ENCODE measurements around the gene IMPDH2. TPM values are rescaled to one million over a fixed set of nuclear protein-coding genes. Genes with fewer than 3 reads are reported as not detected.

The IMPDH2 gene
- total RNA-seq: 312 and 352 TPM in 2 replicates

GRCh38 chr3:49028673-49029562 lies at the start of gene IMPDH2:
Gene IMPDH2, minus strand, starts transcription at chr3:49029398. Its CDS starts 48 bp downstream, at chr3:49029350.

GRCh38 chr3:49021813-49022687 lies 7.1 kb downstream of the IMPDH2 start, which contains the start of gene NDUFAF3:
Gene NDUFAF3, plus strand, starts transcription at chr3:49022121. Its CDS starts 24 bp downstream, at chr3:49022145.

GRCh38 chr3:49017971-49018706 lies 11.1 kb downstream of the IMPDH2 start, which contains the start of gene DALRD3:
Gene DALRD3, minus strand, starts transcription at chr3:49018580. Its CDS starts 16 bp downstream, at chr3:49018564.

GRCh38 chr3:49007068-49007770 lies 22.0 kb downstream of the IMPDH2 start, which contains the start of gene WDR6:
Gene WDR6, plus strand, starts transcription at chr3:49007391. Its CDS starts 41 bp downstream, at chr3:49007432.

GRCh38 chr3:48989796-48990635 lies 39.2 kb downstream of the IMPDH2 start, which contains the start of gene P4HTM:
Gene P4HTM, plus strand, starts transcription at chr3:48990241. Its CDS starts 16 bp downstream, at chr3:48990257.

Other genes with a start within 250 kb of the IMPDH2 start
- gene PRKAR2A, start 181.5 kb downstream of the IMPDH2 start, total RNA-seq: 30.2 and 82.2 TPM in 2 replicates
- gene SLC25A20, start 130.5 kb downstream of the IMPDH2 start, total RNA-seq: 19.9 and 21.8 TPM in 2 replicates
- gene ARIH2, start 110.6 kb downstream of the IMPDH2 start, total RNA-seq: 82.4 and 92.6 TPM in 2 replicates
- 24.6 and 42.4 TPM in 2 replicates for gene P4HTM, start 39.2 kb downstream of the IMPDH2 start, total RNA-seq
- 70.9 and 85.1 TPM in 2 replicates for gene WDR6, start 22.0 kb downstream of the IMPDH2 start, total RNA-seq
- 60.7 and 60.8 TPM in 2 replicates for gene DALRD3, start 10.8 kb downstream of the IMPDH2 start, total RNA-seq
- 58.4 and 80.2 TPM in 2 replicates for gene NDUFAF3, start 7.3 kb downstream of the IMPDH2 start, total RNA-seq
- gene QRICH1, start 64.7 kb upstream of the IMPDH2 start, total RNA-seq: 60.5 and 87.7 TPM in 2 replicates
- 331 and 342 TPM in 2 replicates for gene QARS1, start 75.4 kb upstream of the IMPDH2 start, total RNA-seq
- 56.4 and 61.4 TPM in 2 replicates for gene USP19, start 91.4 kb upstream of the IMPDH2 start, total RNA-seq
- 296 and 640 TPM in 2 replicates for gene LAMB2, start 103.7 kb upstream of the IMPDH2 start, total RNA-seq
- 18.1 and 24.7 TPM in 2 replicates for gene CCDC71, start 136.9 kb upstream of the IMPDH2 start, total RNA-seq
- gene KLHDC8B, start 142.2 kb upstream of the IMPDH2 start, total RNA-seq: 16.9 and 21.5 TPM in 2 replicates
- gene C3orf62, start 247.8 kb upstream of the IMPDH2 start, total RNA-seq: 1.2 and 1.4 TPM in 2 replicates